ENCODE results near the gene NUDT12. TPM values are rescaled to one million over a fixed set of nuclear protein-coding genes. Genes with fewer than 3 reads are reported as not detected.

NUDT12 gene
- total and polyA plus RNA-seq, 2 of the 13 experiments (the other 11 are each of a cell fraction or from before 2014, with no cell fraction given), result 2.3 to 5.4 TPM

- no peak for TF ChIP-seq KLF12 (CRISPR knock-in tag; IDR thresholded peaks at IDR 0.05; ENCODE audit: borderline replicate concordance)
Observed at GRCh38 chr5:103513701-103514100, 48.9 kb downstream of the NUDT12 start (continued).

GRCh38 chr5:103512500-103512899 lies 50.1 kb downstream of the NUDT12 start:
- intact Hi-C loops (cut with micrococcal nuclease; ENCODE audit: unreplicated experiment), result no loop called here
- BruUV-seq (replicated peaks), result no TSS peak
- ChIA-PET POLR2A (no interaction called here), CTCF (ENCODE audit: low intra/inter-chr PET ratio, low total read pairs) (no interaction called here)
- no peak for TF ChIP-seq ZXDC (CRISPR knock-in tag; IDR thresholded peaks at IDR 0.05)
- no peaks in the 10 kb centered on the region for H3K27me3 ChIP-seq (ENCODE audit: control insufficient read depth in 1 of 2, insufficient read depth in 2 of 2, low read length in 2 of 2)
- H3K4me3 ChIP-seq (replicated peaks in 1 of 3; ENCODE audit: insufficient read depth in 1 of 3, low read depth in 2 of 3, low read length in 3 of 3), result no peak overlapping the region
- H4K20me1 ChIP-seq (ENCODE audit: insufficient read depth, low read length), result no peaks in the 10 kb centered on the region
- ATAC-seq (no peak), FAIRE-seq (no peak), DNase-seq (ENCODE audit: low spot score) (no peak)
- no peak overlapping the region for H3K27ac ChIP-seq (ENCODE audit: extremely low read length, insufficient read depth, low read length)
- H3K79me2 ChIP-seq (ENCODE audit: insufficient read depth, low read length), result no peaks in the 10 kb centered on the region
- peaks cover 9% of the 10 kb centered on the region for H3K4me1 ChIP-seq (ENCODE audit: insufficient read depth, low read length)
- H2AFZ ChIP-seq (ENCODE audit: low read length), result no peak overlapping the region
- in situ Hi-C loops (cut with HindIII; ENCODE audit: extremely low pct_ligation_motif_present, low pct_unique_long_range_greater_than_20kb), result no loop called here
- H3K9ac ChIP-seq (ENCODE audit: insufficient read depth, low read depth, low read length), result no peak overlapping the region
- H3K36me3 ChIP-seq (replicated peaks in 1 of 2; ENCODE audit: control insufficient read depth in 1 of 2, insufficient read depth in 2 of 2, low read length in 2 of 2), result no peaks in the 10 kb centered on the region
- no peaks in the 10 kb centered on the region for H3K9me3 ChIP-seq (ENCODE audit: low read length)
- 57% methylated on average over 2 of the region's 2 CpGs for WGBS (ENCODE audit: low lambda C conversion rate)
- H3K4me2 ChIP-seq (ENCODE audit: low read depth, low read length), result no peak overlapping the region

- H3K27ac ChIP-seq (ENCODE audit: extremely low read length, insufficient read depth, low read length), result no peak overlapping the region
- FAIRE-seq (no peak), DNase-seq (ENCODE audit: low spot score) (no peak), ATAC-seq (no peak)
- no peaks in the 10 kb centered on the region for H3K27me3 ChIP-seq (ENCODE audit: control insufficient read depth in 1 of 2, insufficient read depth in 2 of 2, low read length in 2 of 2)
- 2% methylated on average over 2 of the region's 2 CpGs for WGBS (ENCODE audit: low lambda C conversion rate)
- in situ Hi-C loops (cut with HindIII; ENCODE audit: extremely low pct_ligation_motif_present, low pct_unique_long_range_greater_than_20kb), result no loop called here
- no peak overlapping the region for H2AFZ ChIP-seq (ENCODE audit: low read length)
- intact Hi-C loops (cut with micrococcal nuclease; ENCODE audit: unreplicated experiment), result no loop called here
- H3K9me3 ChIP-seq (ENCODE audit: low read length), result no peaks in the 10 kb centered on the region
- TF ChIP-seq ZNF510 (CRISPR knock-in tag; IDR thresholded peaks at IDR 0.05; ENCODE audit: low read depth) (no peak), MYC (CRISPR knock-in tag; IDR thresholded peaks at IDR 0.05; ENCODE audit: borderline replicate concordance) (no peak), FOXC1 (CRISPR knock-in tag; IDR thresholded peaks at IDR 0.05; ENCODE audit: borderline replicate concordance) (no peak), ZNF644 (CRISPR knock-in tag; IDR thresholded peaks at IDR 0.05; ENCODE audit: low read depth) (no peak), HDAC1 (CRISPR knock-in tag; IDR thresholded peaks at IDR 0.05) (no peak)
- no peak overlapping the region for H3K4me3 ChIP-seq (replicated peaks in 1 of 3; ENCODE audit: insufficient read depth in 1 of 3, low read depth in 2 of 3, low read length in 3 of 3)
- H4K20me1 ChIP-seq (ENCODE audit: insufficient read depth, low read length), result no peaks in the 10 kb centered on the region
- CTCF ChIA-PET (ENCODE audit: low intra/inter-chr PET ratio, low total read pairs), result no interaction called here
- no peak overlapping the region for H3K9ac ChIP-seq (ENCODE audit: insufficient read depth, low read depth, low read length)
- H3K4me1 ChIP-seq (ENCODE audit: insufficient read depth, low read length), result peaks cover 9% of the 10 kb centered on the region
- H3K36me3 ChIP-seq (replicated peaks in 1 of 2; ENCODE audit: control insufficient read depth in 1 of 2, insufficient read depth in 2 of 2, low read length in 2 of 2), result no peaks in the 10 kb centered on the region
- no peak overlapping the region for H3K4me2 ChIP-seq (ENCODE audit: low read depth, low read length)
- BruUV-seq (replicated peaks), result no TSS peak
- no peaks in the 10 kb centered on the region for H3K79me2 ChIP-seq (ENCODE audit: insufficient read depth, low read length)
- POLR2A ChIA-PET, result no interaction called here
Observed at GRCh38 chr5:103511554-103511885, 51.1 kb downstream of the NUDT12 start.
